HG02852 (cell line): ENCODE measurements around the gene TEKTIP1.
"Not testable (repeated sequence)": the region's sequence is repeated elsewhere in the genome, so short reads cannot be mapped to it uniquely, and the experiment has no call there.

Experiments used
- ATAC-seq: cut with Tn5 transposase; IDR thresholded peaks from one replicate; pipeline ENCODE4 v1.9.1; 2021; ENCODE audit warnings: mild to moderate bottlenecking, moderate library complexity; ENCODE audit not compliant: unreplicated experiment

TEKTIP1 gene

GRCh38 chr19:3522421-3523360 lies 16.3 kb upstream of the TEKTIP1 start:
- ATAC-seq, result no peak

DNA sequence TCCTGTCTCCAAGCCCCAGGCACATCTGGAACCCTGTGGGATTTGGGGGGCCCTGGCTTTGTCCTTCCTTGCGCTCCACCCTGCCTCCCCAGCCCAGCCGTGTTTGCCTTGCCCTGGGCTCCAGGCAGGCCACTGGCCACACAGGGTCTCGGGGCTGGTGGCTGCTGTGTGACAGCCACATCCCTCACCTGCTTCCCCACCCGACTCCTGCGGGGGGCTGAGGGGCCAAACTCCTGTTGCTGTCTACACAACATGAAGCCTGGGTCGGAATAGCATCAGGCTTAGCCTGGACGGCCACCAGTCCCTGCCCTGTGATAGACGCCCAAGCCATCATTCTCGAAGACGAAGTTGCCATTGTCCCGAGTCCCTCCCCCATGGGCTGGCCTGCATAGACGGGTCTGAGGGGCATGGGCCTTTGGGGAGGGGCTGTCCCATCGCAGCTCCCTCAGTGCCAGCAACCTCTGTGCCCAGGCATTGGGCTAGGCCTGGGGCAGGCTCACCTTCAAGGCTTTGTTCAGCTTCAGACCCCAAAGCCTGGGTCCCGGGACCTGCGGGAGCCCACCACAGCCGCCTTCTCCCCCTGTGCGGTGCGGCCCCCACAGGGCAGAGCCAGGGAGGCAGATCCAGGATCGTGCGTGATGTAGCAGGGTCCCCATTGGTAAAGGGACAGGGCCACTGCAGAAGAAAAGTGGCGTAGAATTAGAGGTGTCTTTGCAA lies 15.5 kb upstream of the TEKTIP1 start:
- ATAC-seq, result no peak

GRCh38 chr19:3524078-3524842 lies 14.7 kb upstream of the TEKTIP1 start:
- ATAC-seq, result no peak

GRCh38 chr19:3524904-3525451 lies 14.0 kb upstream of the TEKTIP1 start:
- ATAC-seq, result no peak

GRCh38 chr19:3526507-3527237 lies 12.3 kb upstream of the TEKTIP1 start:
- no peak for ATAC-seq

- ATAC-seq, result no peak
Observed at GRCh38 chr19:3527238-3527910, 11.6 kb upstream of the TEKTIP1 start.

GRCh38 chr19:3528080-3528479 lies 10.9 kb upstream of the TEKTIP1 start:
- ATAC-seq, result no peak

GRCh38 chr19:3528539-3529211 lies 10.3 kb upstream of the TEKTIP1 start:
- ATAC-seq, result no peak

DNA sequence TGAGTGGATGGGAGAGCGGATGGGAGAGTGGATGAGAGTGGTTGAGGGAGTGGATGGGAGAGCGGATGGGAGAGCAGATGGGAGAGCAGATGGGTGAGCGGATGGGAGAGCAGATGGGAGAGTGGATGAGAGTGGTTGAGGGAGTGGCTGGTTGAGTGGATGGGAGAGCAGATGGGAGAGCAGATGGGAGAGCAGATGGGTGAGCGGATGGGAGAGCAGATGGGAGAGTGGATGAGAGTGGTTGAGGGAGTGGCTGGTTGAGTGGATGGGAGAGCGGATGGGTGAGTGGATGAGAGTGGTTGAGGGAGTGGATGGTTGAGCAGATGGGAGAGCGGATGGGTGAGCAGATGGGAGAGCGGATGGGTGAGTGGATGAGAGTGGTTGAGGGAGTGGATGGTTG lies 9.7 kb upstream of the TEKTIP1 start:
- not testable (repeated sequence) for ATAC-seq

DNA sequence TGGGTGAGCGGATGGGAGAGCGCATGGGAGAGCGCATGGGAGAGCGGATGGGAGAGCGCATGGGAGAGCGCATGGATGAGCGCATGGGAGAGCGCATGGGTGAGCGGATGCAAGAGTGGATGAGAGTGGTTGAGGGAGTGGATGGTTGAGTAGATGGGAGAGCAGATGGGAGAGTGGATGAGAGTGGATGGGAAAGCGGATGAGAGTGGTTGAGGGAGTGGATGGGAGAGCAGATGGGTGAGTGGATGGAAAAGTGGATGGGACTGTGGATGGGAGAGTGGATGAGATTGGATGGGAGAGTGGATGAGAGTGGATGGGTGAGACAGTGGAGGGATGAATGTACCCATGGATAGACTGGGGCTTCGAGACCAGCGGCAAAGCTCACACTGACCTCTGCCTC lies 8.6 kb upstream of the TEKTIP1 start:
- ATAC-seq, result no peak

DNA sequence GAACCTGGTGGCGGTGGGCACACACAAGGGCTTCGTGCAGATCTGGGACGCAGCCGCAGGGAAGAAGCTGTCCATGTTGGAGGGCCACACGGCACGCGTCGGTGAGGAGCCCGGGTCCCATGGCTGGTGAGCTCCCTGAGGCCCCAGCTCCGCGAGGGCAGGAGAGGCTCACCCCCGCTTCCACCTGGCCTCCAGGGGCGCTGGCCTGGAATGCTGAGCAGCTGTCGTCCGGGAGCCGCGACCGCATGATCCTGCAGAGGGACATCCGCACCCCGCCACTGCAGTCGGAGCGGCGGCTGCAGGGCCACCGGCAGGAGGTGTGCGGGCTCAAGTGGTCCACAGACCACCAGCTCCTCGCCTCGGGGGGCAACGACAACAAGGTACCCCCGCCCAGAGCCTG lies 7.3 kb upstream of the TEKTIP1 start:
- ATAC-seq, result no peak

GRCh38 chr19:3532154-3532786 lies 6.7 kb upstream of the TEKTIP1 start:
- ATAC-seq, result no peak

DNA sequence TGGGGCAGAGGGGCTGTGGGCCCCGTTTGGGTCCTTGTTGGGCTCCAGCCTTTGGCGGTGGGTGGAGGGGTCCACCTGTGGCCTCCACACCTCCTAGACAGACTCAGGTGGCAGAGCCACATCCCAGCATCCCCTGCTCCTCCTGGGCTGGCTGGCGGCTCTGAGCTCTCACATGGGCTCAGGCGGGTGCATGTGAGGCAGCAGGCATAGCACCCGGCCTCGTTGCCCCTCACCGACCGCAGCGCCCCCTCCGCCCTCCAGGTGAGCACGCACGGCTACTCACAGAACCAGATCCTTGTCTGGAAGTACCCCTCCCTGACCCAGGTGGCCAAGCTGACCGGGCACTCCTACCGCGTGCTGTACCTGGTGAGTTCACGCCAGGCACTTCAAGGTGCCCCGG lies 5.9 kb upstream of the TEKTIP1 start:
- no peak for ATAC-seq

DNA sequence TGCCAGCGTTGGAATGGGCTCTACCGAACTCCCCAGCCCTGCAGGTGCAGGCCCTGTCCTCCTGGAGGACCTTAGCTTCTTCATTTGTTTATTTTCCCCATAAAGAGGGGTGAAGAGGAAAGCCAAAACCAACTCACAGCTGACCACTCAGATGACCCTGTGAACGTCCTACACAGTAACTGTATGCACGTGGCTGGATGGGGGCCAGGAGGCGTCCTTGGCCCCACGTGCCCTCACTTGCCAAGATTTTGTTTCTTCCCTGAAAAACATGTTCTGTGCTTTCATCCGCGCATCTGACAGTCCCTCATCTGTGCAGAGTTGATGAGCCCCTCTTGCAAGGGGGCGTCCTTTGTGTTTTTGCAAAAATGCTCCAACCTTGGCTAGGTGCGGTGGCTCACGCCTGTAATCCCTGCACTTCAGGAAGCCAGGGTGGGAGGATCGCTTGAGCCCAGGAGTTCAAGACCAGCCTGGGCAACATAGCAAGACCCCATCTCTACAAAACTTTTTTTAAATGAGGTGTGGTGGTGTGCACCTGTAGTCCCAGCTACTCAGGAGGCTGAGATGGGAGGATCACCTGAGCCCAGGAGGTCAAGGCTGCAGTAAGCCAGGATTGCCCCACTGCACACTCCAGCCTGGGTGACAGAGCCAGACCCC lies 5.3 kb upstream of the TEKTIP1 start:
- ATAC-seq, result no peak

DNA sequence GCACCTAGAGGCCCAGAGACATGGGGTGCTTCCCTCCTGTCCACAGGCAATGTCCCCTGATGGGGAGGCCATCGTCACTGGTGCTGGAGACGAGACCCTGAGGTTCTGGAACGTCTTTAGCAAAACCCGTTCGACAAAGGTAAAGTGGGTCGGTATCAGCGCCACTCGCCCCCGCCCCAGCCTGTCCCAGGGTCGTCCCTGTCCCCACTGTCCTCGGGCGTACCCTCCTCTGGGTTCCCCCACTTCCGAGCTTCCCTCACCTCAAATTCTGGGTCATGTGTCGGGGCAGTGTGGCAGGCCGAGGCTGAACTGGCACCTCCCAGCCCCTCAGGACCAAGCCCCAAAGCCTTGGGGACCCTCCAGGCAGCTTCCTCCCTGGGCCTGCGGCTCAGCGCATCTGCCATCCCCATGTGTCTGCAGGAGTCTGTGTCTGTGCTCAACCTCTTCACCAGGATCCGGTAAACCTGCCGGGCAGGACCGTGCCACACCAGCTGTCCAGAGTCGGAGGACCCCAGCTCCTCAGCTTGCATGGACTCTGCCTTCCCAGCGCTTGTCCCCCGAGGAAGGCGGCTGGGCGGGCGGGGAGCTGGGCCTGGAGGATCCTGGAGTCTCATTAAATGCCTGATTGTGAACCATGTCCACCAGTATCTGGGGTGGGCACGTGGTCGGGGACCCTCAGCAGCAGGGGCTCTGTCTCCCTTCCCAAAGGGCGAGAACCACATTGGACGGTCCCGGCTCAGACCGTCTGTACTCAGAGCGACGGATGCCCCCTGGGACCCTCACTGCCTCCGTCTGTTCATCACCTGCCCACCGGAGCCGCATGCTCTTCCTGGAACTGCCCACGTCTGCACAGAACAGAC lies 4.4 kb upstream of the TEKTIP1 start:
- no peak for ATAC-seq

GRCh38 chr19:3535235-3535535 lies 3.8 kb upstream of the TEKTIP1 start:
- no peak for ATAC-seq

DNA sequence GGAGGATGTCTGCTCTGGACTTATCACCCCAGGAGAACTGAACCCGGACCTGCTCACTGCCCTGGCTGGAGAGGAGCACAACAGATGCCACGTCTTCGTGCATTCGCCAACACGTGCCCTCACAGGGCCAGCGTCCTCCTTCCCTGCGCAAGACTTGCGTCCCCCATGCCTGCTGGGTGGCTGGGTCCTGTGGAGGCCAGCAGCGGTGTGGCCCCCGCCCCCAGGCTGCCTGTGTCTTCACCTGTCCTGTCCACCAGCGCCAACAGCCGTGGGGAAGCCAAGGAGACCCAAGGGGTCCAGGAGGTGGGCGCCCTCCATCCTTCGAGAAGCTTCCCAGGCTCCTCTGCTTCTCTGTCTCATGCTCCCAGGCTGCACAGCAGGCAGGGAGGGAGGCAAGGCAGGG lies 3.4 kb upstream of the TEKTIP1 start:
- ATAC-seq, result no peak

- ATAC-seq, result no peak
Observed at GRCh38 chr19:3535981-3536380, 3.0 kb upstream of the TEKTIP1 start.
